ENCODE results near the gene CCDC185. TPM values are rescaled to one million over a fixed set of nuclear protein-coding genes. Genes with fewer than 3 reads are reported as not detected.

The CCDC185 gene
- total RNA-seq, 1 donor from 2014 or later = not detected

DNA sequence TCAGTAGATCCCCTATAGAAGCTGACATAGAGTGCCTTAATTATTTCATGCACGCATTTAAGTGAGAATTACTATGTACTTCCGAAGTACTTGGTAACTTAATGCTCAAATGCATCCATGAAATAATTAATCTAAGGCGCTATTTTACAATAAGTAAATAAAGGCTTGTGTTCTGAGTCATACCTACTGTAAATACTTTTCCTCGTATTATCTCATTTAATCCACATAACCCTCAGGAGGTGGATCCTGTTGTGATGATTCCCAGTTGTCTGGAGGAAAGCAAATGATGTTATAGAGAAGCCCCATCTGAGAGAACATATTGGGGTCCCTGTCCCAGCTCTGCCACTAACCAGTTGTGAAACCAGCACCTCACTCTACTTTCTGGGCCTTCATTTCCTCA lies 45.6 kb upstream of the CCDC185 start:
- DNase-seq = no peak
- H3K9me3 ChIP-seq (replicated peaks) = no peaks in the 10 kb centered on the region
- no peak overlapping the region for H3K4me3 ChIP-seq
- no peak overlapping the region for H3K27ac ChIP-seq (replicated peaks)
- TF ChIP-seq, protein P1, sequence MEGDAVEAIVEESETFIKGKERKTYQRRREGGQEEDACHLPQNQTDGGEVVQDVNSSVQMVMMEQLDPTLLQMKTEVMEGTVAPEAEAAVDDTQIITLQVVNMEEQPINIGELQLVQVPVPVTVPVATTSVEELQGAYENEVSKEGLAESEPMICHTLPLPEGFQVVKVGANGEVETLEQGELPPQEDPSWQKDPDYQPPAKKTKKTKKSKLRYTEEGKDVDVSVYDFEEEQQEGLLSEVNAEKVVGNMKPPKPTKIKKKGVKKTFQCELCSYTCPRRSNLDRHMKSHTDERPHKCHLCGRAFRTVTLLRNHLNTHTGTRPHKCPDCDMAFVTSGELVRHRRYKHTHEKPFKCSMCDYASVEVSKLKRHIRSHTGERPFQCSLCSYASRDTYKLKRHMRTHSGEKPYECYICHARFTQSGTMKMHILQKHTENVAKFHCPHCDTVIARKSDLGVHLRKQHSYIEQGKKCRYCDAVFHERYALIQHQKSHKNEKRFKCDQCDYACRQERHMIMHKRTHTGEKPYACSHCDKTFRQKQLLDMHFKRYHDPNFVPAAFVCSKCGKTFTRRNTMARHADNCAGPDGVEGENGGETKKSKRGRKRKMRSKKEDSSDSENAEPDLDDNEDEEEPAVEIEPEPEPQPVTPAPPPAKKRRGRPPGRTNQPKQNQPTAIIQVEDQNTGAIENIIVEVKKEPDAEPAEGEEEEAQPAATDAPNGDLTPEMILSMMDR (IDR thresholded peaks at IDR 0.05; ENCODE audit: borderline replicate concordance) = no peak
- H3K4me1 ChIP-seq = peaks cover 30% of the 10 kb centered on the region
- H3K27me3 ChIP-seq (ENCODE audit: low read depth) = peaks cover 8% of the 10 kb centered on the region
- intact Hi-C loops (cut with micrococcal nuclease) = no loop called here
- no peaks in the 10 kb centered on the region for H3K36me3 ChIP-seq

DNA sequence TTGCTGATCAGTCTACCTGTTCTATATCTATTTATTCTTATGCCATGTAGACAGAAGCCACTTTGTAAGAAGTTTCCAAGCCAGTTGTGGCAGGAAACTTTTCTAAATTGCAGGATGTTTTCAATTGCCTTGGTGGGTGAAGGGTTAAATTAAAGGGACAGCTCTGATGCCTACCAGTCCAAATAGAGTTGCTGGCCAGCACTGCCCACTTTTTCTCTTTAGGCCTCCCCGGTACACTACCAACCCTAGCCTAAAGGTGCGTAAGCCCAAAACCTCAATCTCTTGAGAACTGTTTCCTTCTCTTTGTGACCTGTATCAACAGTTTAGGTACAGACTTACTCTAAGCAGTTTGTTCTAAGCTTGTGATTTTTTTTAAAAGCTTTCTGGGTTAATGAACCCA lies 44.8 kb upstream of the CCDC185 start:
- H3K36me3 ChIP-seq = no peaks in the 10 kb centered on the region
- intact Hi-C loops (cut with micrococcal nuclease) = no loop called here
- H3K4me1 ChIP-seq = peaks cover 22% of the 10 kb centered on the region
- H3K27me3 ChIP-seq (ENCODE audit: low read depth) = peaks cover 13% of the 10 kb centered on the region
- H3K9me3 ChIP-seq (replicated peaks) = no peaks in the 10 kb centered on the region
- TF ChIP-seq, protein P1 (IDR thresholded peaks at IDR 0.05; ENCODE audit: borderline replicate concordance) = no peak
- no peak for DNase-seq
- no peak overlapping the region for H3K4me3 ChIP-seq
- H3K27ac ChIP-seq (replicated peaks) = no peak overlapping the region

DNA sequence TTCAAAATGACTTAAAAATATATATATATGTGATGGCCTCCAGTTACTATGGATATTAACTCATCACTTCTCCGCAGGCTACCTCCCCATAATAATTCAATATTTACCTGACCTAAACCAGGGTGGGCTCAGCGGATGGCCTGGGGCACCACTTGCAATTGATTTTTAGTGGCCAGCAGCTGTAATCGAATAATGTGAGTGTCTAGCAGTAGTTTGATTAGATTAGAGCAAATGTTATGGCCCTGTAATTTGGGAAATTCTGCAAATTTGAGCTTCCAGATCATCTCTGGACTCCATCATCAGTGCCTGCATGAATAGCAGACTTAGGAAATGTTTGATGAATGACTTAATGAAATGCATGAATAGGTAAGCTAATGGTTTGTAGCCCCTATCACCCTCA lies 44.0 kb upstream of the CCDC185 start:
- H3K4me1 ChIP-seq = peaks cover 14% of the 10 kb centered on the region
- DNase-seq = no peak
- H3K27me3 ChIP-seq (ENCODE audit: low read depth) = peaks cover 13% of the 10 kb centered on the region
- TF ChIP-seq, protein P1 (IDR thresholded peaks at IDR 0.05; ENCODE audit: borderline replicate concordance) = no peak
- intact Hi-C loops (cut with micrococcal nuclease) = no loop called here
- H3K9me3 ChIP-seq (replicated peaks) = no peaks in the 10 kb centered on the region
- no peak overlapping the region for H3K27ac ChIP-seq (replicated peaks)
- H3K4me3 ChIP-seq = no peak overlapping the region
- no peaks in the 10 kb centered on the region for H3K36me3 ChIP-seq

DNA sequence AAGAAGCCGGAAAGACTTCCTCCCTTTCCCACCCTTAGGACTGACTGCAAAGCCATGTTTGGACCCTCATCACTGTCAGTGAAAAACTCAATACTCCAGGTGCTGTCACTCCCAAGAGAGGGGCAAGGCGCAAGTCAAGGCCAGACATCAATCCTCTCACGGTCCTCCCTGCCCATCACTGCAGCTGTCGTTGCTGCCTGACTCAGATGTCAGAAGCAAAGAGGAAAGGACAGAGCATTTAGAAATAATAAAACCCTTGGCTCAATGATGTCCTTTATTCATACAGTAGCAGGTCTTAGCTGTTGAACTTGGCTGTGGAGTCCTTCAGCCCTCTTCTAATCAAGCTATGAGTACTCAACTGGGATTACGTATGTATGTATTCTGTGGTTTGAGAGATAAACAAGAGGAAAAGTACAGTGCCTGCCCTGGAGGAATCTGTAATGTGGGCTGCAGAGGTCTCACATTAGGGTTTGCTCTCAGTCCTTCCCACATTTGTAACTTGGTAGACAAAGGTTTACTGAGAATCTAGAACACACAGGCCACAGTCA lies 42.8 kb upstream of the CCDC185 start:
- H3K9me3 ChIP-seq (replicated peaks) = no peaks in the 10 kb centered on the region
- H3K36me3 ChIP-seq = no peaks in the 10 kb centered on the region
- DNase-seq = no peak
- no peak overlapping the region for H3K4me3 ChIP-seq
- intact Hi-C loops (cut with micrococcal nuclease) = no loop called here
- TF ChIP-seq, protein P1 (IDR thresholded peaks at IDR 0.05; ENCODE audit: borderline replicate concordance) = no peak
- peaks cover 9% of the 10 kb centered on the region for H3K4me1 ChIP-seq
- H3K27ac ChIP-seq (replicated peaks) = no peak overlapping the region
- H3K27me3 ChIP-seq (ENCODE audit: low read depth) = peaks cover 18% of the 10 kb centered on the region

DNA sequence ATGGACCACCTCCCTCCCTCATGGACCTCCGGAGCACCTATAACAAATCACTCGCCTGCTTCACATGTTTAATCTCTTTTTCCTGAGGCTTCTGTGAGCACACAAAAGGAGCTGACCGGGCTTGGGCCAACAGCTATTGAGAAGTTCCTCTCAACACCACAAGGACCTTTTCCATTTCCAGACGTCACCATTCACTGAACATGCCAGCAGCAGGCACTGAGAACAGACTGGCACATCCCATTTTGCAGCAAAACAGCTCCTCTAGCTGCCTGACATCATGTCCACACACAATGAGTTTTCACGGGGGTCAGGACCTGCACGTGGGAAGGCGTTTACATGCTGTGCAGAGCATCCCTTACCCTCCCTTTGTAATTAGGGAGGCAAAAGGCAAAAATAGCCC lies 40.3 kb upstream of the CCDC185 start:
- intact Hi-C loops (cut with micrococcal nuclease) = no loop called here
- no peak overlapping the region for H3K27ac ChIP-seq (replicated peaks)
- peaks cover 18% of the 10 kb centered on the region for H3K27me3 ChIP-seq (ENCODE audit: low read depth)
- H3K4me3 ChIP-seq = no peak overlapping the region
- H3K36me3 ChIP-seq = no peaks in the 10 kb centered on the region
- DNase-seq = no peak
- TF ChIP-seq, protein P1 (IDR thresholded peaks at IDR 0.05; ENCODE audit: borderline replicate concordance) = no peak
- peaks cover 9% of the 10 kb centered on the region for H3K4me1 ChIP-seq
- H3K9me3 ChIP-seq (replicated peaks) = no peaks in the 10 kb centered on the region
